MM.1S (cell line): ENCODE measurements around the gene FAM81A.

Source experiments
- DNase-seq: peaks from one replicate; pipeline ENCODE4 v3.0.0-alpha.2; 2015
- H2AFZ ChIP-seq: fragments of 300-600 bp; sonication (generic); 2 replicates; pipeline ENCODE4 v1.6.0; 2016; ENCODE audit warnings: antibody characterized with exemption, low read length
- H3F3A ChIP-seq: fragments of 300-600 bp; sonication (generic); 2 replicates; pipeline ENCODE4 v1.6.1; 2016; ENCODE audit warnings: mild to moderate bottlenecking, antibody characterized with exemption, low read length, moderate library complexity, mixed read lengths; ENCODE audit not compliant: insufficient read depth
- H3K27ac ChIP-seq: fragments of 300-600 bp; sonication (generic); 2 replicates; pipeline ENCODE4 v1.5.1; 2016; ENCODE audit warnings: mild to moderate bottlenecking, low read length
- H3K27me3 ChIP-seq: fragments of 300-600 bp; sonication (generic); replicated peaks from 2 replicates; pipeline ENCODE4 v1.6.0; 2016; ENCODE audit warnings: low read length; ENCODE audit not compliant: insufficient read depth
- H3K36me3 ChIP-seq: fragments of 300-600 bp; sonication (generic); replicated peaks from 2 replicates; pipeline ENCODE4 v1.6.1; 2016; ENCODE audit warnings: mild to moderate bottlenecking, low read length, mixed read lengths; ENCODE audit not compliant: insufficient read depth
- H3K4me1 ChIP-seq: fragments of 300-600 bp; sonication (generic); 2 replicates; pipeline ENCODE4 v1.6.1; 2016; ENCODE audit warnings: low read length, mixed read lengths
- H3K4me2 ChIP-seq: fragments of 300-600 bp; sonication (generic); 2 replicates; pipeline ENCODE4 v1.6.0; 2016; ENCODE audit warnings: low read depth, low read length
- H3K4me3 ChIP-seq: fragments of 300-600 bp; sonication (generic); 2 replicates; pipeline ENCODE4 v1.5.1; 2016; ENCODE audit warnings: low read length, mixed read lengths
- H3K79me2 ChIP-seq: fragments of 300-600 bp; sonication (generic); 2 replicates; pipeline ENCODE4 v1.6.1; 2016; ENCODE audit warnings: mixed run types, low read length, mixed read lengths
- H3K9ac ChIP-seq: fragments of 300-600 bp; sonication (generic); 2 replicates; pipeline ENCODE4 v1.6.1; 2016; ENCODE audit warnings: low read length, mixed read lengths
- H3K9me2 ChIP-seq: fragments of 300-600 bp; sonication (generic); replicated peaks from 2 replicates; pipeline ENCODE4 v1.6.1; 2016; ENCODE audit warnings: mild to moderate bottlenecking, low read length, mixed read lengths; ENCODE audit not compliant: insufficient read depth
- H3K9me3 ChIP-seq: fragments of 300-600 bp; sonication (generic); replicated peaks from 2 replicates; pipeline ENCODE4 v1.6.1; 2016; ENCODE audit warnings: mild to moderate bottlenecking, low read length, mixed read lengths; ENCODE audit not compliant: insufficient read depth
- H4K20me1 ChIP-seq: fragments of 300-600 bp; sonication (generic); 2 replicates; pipeline ENCODE4 v1.6.1; 2016; ENCODE audit warnings: mild to moderate bottlenecking, low read length, moderate library complexity, mixed read lengths; ENCODE audit not compliant: insufficient read depth
- EZH2 ChIP-seq: fragments of 300-600 bp; sonication (generic); optimal IDR thresholded peaks from 2 replicates; pipeline ENCODE3; 2017; ENCODE audit warnings: low read depth, mild to moderate bottlenecking, antibody characterized with exemption, low read length, mixed read lengths
- EZH2phosphoT487 ChIP-seq: fragments of 300-600 bp; sonication (generic); IDR thresholded peaks from 2 replicates; pipeline ENCODE4 v1.6.1; 2018; ENCODE audit warnings: antibody characterized with exemption, low read length
- TF ChIP-seq, protein P1 (sequence below): fragments of 300-600 bp; sonication (generic); IDR thresholded peaks from 2 replicates; pipeline ENCODE4 v1.5.1; 2016; ENCODE audit warnings: antibody characterized with exemption, low read length, mixed read lengths

FAM81A gene

DNA sequence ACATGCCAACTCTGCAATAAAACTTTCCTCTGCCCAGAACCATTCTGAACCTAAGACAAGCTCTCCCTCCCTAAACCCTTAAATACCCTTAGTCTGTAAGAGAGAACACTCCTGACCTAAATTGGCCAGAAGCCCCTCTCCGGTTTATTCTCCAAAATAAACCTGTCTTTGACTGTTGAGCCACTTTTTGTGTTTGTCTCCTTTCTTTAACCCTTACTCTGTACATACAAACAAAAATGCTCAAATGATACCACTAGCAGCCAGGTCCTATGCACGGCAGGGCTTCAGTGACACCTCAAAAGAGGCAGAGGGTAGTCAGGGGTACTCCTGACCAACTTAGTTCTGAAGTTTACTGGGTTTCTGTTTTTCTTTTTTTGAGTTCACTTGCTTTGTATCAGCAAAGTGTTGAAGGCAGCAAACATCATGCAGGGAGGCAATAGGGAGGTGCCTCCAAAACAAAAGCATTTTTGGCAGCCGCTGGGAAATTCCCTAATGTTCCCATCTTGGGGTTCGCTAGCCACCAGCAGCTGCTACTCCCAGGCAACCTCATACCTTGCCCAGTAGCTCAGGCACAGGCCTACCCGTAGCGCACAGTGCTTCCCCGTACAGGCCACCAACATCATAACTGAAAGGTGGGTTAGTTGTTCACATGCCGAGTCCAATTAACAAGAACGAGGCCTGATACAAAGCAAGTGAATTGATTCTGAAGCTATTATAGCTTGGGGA, 110.7 kb downstream of the FAM81A start:
- H3K27ac ChIP-seq = no peak overlapping the region
- H3K4me2 ChIP-seq = no peak overlapping the region
- no peak for DNase-seq
- TF ChIP-seq, protein P1, sequence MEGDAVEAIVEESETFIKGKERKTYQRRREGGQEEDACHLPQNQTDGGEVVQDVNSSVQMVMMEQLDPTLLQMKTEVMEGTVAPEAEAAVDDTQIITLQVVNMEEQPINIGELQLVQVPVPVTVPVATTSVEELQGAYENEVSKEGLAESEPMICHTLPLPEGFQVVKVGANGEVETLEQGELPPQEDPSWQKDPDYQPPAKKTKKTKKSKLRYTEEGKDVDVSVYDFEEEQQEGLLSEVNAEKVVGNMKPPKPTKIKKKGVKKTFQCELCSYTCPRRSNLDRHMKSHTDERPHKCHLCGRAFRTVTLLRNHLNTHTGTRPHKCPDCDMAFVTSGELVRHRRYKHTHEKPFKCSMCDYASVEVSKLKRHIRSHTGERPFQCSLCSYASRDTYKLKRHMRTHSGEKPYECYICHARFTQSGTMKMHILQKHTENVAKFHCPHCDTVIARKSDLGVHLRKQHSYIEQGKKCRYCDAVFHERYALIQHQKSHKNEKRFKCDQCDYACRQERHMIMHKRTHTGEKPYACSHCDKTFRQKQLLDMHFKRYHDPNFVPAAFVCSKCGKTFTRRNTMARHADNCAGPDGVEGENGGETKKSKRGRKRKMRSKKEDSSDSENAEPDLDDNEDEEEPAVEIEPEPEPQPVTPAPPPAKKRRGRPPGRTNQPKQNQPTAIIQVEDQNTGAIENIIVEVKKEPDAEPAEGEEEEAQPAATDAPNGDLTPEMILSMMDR = no peak
- TF ChIP-seq EZH2phosphoT487 (no peak), EZH2 (no peak)
- H4K20me1 ChIP-seq = no peaks in the 10 kb centered on the region
- H3K9me2 ChIP-seq = no peaks in the 10 kb centered on the region
- no peak overlapping the region for H2AFZ ChIP-seq
- H3K36me3 ChIP-seq = no peaks in the 10 kb centered on the region
- H3K9ac ChIP-seq = no peak overlapping the region
- H3K79me2 ChIP-seq = no peaks in the 10 kb centered on the region
- no peaks in the 10 kb centered on the region for H3K27me3 ChIP-seq
- no peak overlapping the region for H3K4me3 ChIP-seq
- no peaks in the 10 kb centered on the region for H3K9me3 ChIP-seq
- peaks cover 9% of the 10 kb centered on the region for H3F3A ChIP-seq
- peaks cover 9% of the 10 kb centered on the region for H3K4me1 ChIP-seq

DNA sequence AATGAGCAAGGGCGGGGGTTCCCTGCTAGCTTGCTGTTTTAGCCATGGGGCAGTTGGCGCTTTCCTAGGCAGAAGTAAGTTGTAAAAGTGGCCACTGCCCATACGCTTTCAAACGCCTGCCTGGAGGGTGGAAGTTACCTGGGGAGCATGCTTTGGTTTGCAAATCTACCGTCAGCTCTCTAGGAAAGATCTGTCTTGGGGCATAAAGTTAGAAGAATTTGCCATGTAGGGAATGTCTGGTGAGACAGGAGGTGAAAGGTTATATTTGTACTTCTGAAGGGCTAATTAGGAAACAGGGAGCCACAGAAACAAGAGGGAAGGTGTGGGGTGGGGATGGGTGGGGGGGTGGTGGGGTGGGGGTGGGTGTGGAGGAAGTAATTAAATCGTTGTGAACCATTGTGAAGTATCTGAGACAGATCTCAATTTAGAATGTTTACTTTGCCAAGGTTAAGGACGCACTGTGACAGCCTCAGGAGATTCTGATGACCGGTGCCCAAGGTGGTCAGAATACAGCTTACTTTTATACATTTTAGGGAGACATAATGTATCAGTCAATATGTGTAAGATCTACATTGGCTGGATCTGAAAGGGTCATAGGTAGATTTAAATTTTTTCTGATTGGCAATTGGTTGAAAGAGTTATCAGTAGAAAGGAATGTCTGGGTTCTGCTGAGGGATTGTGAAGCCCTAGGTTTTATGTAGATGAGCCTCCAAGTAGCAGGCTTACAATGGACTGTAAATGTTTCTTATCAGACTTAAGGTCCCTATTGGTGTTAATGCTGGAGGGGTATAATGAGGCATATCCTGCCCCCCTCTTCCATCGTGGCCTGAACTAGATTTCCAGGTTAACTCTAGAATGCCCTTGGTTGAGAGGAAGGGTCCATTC, 111.6 kb downstream of the FAM81A start:
- Histone ChIP-seq H2AFZ (no peak overlapping the region), H3K4me1 (peaks cover under 1% of the 10 kb centered on the region), H3K4me3 (no peak overlapping the region), H3K36me3 (no peaks in the 10 kb centered on the region), H3K79me2 (no peaks in the 10 kb centered on the region), H3K27ac (no peak overlapping the region), H3K27me3 (no peaks in the 10 kb centered on the region), H4K20me1 (no peaks in the 10 kb centered on the region), H3K9me2 (no peaks in the 10 kb centered on the region), H3K4me2 (no peak overlapping the region), H3K9me3 (no peaks in the 10 kb centered on the region), H3K9ac (no peak overlapping the region), H3F3A (no peaks in the 10 kb centered on the region; the same call in 1 of the 2 replicates)
- TF ChIP-seq, protein P1 = no peak
- TF ChIP-seq EZH2 = no peak
- no peak for TF ChIP-seq EZH2phosphoT487
- DNase-seq = no peak

DNA sequence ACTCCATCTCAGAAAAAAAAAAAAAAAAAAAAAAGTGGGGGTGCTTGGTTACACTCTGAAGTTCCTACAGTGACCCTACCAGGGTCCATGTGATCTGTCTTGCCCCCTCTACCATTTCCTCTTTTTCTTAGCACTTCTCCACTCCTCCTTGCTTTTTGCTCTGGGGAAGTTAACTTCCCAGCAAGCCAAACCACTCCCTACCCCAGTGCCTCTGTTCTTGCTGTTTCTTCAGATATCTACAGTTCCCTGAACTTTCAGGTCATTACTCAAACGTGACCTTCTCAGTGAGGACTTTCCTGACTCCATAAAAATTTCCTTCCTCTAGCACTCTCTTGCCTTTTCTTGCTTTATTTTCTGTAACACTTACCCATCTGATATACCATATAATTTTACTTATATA, 112.5 kb downstream of the FAM81A start:
- H3K9ac ChIP-seq = no peak overlapping the region
- H4K20me1 ChIP-seq = no peaks in the 10 kb centered on the region
- H3K4me1 ChIP-seq = no peaks in the 10 kb centered on the region
- TF ChIP-seq EZH2phosphoT487 = no peak
- TF ChIP-seq, protein P1 = no peak
- TF ChIP-seq EZH2 = no peak
- no peaks in the 10 kb centered on the region for H3K27me3 ChIP-seq
- H3F3A ChIP-seq = no peaks in the 10 kb centered on the region
- no peak for DNase-seq
- no peak overlapping the region for H3K4me2 ChIP-seq
- H3K9me2 ChIP-seq = no peaks in the 10 kb centered on the region
- H3K4me3 ChIP-seq = no peak overlapping the region
- no peaks in the 10 kb centered on the region for H3K36me3 ChIP-seq
- H3K9me3 ChIP-seq = no peaks in the 10 kb centered on the region
- H3K79me2 ChIP-seq = no peaks in the 10 kb centered on the region
- no peak overlapping the region for H3K27ac ChIP-seq
- no peak overlapping the region for H2AFZ ChIP-seq
